HG02870 (cell line): ENCODE data around the gene SLC66A3.

ENCODE experiments used
- ATAC-seq: cut with Tn5 transposase; IDR thresholded peaks from one replicate; pipeline ENCODE4 v1.9.1; 2021; ENCODE audit warnings: mild to moderate bottlenecking, moderate library complexity; ENCODE audit not compliant: unreplicated experiment

SLC66A3 gene

GRCh38 chr2:11155381-11156035 is at the start of gene SLC66A3:
TSS of gene SLC66A3 (plus strand) at chr2:11155467. CDS start at chr2:11155547, 80 bp downstream.
- ATAC-seq: peak; percentile 73

GRCh38 chr2:11109002-11109401 is 46.3 kb upstream of the SLC66A3 start:
- no peak for ATAC-seq

DNA sequence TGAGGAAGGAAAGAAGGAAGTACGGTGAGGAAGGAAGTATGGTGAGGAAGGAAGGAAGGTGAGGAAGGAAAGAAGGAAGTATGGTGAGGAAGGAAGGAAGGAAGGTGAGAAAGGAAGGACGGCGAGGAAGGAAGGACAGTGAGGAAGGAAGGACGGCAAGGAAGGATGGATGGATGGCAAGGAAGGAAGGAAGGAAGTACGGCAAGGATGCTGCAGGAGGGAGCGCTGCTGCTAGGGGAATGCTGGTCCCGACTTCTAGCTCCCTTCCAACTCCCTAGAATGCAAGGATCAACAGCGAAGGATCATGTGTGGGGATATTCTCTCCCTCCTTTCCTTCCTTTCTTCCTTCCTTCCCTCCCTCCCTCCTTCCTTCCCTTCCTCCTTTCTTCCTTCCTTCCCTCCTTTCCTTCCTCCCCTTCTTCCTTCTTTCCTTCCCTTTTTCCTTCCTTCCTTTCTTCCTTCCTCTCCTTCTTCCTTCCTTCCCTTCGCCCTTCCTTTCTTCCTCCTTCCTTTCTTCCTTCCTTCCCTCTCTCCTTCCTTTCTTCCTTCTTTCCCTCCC is 42.3 kb upstream of the SLC66A3 start:
- ATAC-seq: no peak

GRCh38 chr2:11117776-11118175 is 37.5 kb upstream of the SLC66A3 start:
- no peak for ATAC-seq

DNA sequence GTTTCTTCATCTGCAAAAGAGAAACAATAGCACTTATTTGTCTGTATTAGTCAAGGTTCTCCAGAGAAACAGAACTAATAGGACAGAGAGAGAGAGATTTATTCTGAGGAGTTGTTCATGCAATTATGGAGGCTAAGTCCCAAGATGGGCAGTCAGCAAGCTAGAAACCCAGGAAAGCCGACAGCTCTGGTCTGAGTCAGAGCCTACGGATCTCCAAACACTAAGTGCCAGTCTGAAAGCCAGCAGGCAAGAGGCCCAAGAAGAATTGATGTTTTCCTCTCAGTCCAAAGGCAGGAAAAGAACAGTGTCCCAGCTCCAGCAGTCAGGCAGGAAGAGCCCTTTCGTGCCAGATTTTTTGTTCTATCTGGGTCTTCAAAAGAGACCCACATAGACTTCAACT is 36.5 kb upstream of the SLC66A3 start:
- ATAC-seq: no peak

DNA sequence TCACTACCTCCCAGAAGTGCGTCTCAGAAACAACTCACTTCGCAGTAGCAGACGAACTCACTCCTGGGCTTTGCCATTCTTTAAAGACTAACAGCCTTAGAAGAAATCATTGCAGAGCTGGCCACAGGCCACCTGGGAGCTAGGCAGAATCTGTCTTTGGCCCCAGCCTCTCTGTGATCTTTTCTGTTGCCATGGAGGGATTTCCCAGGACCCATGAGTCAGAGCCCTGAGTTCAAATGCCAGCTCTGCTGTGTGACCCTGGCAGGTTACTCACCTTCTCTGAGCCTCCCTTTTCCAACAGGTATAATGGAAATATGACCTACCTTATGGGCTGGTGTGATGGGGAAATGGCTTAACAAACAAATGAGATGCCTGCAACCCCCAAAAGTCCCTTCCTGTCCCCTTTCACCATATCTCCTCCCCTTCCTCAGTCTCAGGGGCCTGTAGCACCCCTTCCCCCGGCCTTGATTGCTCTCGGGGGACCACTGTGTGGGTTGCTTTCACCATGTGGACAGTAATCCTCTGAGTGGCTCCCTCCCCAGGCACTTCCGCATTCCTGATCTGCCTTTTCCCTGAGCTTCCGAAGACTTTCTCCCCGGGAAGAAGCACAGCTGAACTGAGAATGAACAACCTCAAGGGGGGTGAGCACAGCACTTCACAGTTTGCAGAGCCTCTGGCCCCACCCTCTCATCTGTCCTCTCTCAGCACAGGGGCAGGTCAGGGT is 34.0 kb upstream of the SLC66A3 start:
- ATAC-seq: no peak

DNA sequence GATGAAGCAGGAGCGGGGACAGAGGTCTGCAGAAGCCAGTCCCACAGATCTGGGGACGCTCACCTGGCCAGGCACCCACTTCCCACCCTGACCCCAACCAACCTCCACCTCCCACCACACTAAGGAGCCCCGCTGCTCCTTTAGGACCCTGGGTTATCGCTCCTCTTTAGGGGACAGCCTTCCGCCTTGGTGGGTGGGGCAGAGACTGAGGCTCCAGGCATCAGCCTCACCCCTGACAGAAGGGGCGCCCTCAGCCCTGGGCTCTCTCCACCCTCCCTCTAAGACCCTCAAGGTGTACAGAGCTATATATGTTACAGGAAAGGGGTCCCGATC is 33.5 kb upstream of the SLC66A3 start:
- ATAC-seq: no peak

DNA sequence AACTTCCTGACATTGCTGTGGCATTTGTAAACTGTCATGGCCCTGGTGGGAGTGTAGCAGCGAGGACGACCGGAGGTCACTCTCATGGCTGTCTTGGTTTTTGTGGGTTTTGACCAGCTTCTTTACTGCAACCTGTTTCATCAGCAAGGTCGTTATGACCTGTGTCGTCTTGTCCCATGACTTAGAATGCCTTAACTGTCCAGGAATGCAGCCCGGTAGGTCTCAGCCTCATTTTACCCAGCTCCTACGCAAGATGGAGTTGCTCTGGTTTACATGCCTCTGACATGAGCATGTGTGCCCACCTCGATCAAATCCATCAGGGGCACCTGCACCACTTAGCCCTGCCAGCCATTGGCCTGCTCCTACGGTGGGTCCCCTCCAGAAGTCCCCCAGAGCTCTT is 32.9 kb upstream of the SLC66A3 start:
- no peak for ATAC-seq

- no peak for ATAC-seq
These were observed 32.1 kb upstream of the SLC66A3 start for GRCh38 chr2:11123001-11123809.

GRCh38 chr2:11123856-11124759 is 31.2 kb upstream of the SLC66A3 start:
- ATAC-seq: no peak

DNA sequence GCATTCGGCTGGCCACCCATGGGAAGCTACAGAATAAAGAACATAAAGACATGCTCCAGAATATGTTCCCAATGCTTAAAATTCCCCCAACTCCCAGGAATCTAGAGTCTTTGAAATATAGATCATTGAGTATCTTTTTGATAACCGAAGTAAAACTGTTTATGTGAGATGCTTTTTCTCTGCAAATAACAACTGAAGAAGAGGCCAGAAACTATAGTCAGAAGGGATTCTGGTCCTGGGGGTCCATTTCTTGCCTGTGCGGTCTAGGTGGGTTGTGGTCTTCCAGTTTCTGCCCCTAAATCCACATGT is 30.6 kb upstream of the SLC66A3 start:
- no peak for ATAC-seq

GRCh38 chr2:11127761-11128160 is 27.5 kb upstream of the SLC66A3 start:
- ATAC-seq: no peak

GRCh38 chr2:11128243-11128951 is 26.9 kb upstream of the SLC66A3 start:
- no peak for ATAC-seq

- peak; percentile 52 for ATAC-seq
These were observed 25.4 kb upstream of the SLC66A3 start for GRCh38 chr2:11129598-11130449.

DNA sequence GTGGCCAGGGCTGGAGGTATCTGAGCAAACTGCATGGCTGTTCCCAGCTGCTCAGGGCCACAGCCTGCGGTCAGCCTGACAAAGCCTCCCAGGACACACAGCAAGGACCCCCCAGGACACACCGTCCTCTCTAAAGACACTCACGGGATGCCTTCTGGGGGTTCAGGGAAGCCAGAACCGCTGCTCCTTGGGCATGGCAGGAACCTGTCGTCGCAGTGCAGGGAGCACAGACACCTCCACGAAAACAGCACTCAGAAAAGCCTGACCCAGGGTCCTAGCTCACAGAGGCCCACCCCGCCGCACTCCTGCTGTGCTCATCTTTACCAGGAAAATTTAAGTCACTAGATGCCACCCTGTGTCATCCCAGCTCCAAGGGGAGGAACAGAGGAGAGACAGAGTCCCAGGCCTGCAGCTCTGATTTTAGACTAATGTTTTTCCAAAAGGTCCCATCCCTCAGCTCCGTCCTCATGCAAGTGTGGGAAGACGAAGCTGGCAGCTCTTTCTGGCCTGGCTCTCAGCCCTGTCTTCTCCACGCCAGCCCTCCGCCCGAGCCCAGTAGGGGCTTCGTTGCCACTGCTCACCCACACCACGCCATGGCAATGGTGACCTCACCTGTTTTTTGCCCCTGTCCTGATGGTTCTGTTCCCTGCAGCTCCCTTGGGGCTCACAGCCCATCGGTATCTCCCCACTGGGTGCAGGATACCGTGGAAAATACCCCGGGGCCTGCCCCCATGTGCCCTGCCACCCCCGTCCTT is 23.9 kb upstream of the SLC66A3 start:
- no peak for ATAC-seq

- no peak for ATAC-seq
These were observed 23.1 kb upstream of the SLC66A3 start for GRCh38 chr2:11132036-11132671.

DNA sequence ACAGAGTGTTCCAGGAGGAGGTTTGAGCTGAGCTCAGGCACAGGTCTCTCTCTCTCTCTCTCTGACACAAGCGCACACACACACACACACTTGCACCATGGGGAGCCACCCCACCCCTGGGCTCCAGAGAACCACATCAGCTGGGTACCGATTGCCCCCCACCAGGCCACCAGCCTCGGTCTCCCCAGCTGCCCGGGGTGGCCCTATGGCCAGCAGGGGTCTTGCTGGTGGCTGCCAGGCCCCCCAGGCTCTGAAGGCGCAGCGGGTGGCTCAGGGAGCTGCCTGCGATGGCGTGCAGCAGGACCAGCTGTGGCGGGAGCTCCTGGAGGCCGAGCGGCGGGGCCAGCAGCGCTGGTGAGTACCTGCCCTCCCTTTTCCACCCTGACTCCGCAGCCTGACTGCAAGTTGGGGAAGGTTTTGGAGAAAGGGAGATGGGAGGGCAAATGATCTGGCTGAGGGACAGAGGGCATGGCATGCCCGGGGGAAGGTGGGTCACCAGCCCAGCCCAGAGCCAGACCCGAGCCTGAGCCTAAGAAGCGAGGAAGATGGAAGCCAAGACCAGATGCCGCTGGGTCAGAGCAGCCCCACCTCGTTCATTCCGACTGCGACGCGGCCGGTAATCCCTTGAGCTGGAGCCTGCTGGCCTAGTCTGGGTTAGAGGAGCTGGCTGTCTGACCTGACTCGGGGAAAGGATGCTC is 21.9 kb upstream of the SLC66A3 start:
- no peak for ATAC-seq
